ENCODE data around the gene LHFPL2. TPM values are rescaled to one million over a fixed set of nuclear protein-coding genes. Genes with fewer than 3 reads are reported as not detected.

The LHFPL2 gene
- total RNA-seq, 1 donor from 2014 or later: 40.6 TPM

DNA sequence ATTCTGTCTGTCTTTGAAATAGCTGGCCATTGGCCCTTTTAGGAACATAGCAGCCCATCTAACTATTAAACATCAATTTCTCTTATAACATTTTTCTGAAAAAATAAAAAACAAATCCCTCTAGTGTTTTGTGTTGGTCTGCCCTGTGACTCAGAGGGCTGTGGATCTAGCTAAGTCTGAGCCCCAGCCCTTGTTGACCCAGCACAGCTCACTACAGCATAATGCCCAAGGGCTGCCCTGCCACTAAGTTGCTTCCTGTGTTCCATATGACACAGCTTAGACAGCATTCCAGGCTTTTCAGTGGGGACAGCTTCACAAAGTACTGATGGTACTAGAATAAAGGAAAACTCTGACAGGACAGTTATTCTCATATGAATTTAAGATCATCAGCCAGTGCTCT, 152.2 kb downstream of the LHFPL2 start:
- no peak for TF ChIP-seq CTCF (IDR thresholded peaks at IDR 0.05)
- Histone ChIP-seq H3K4me3 (no peak overlapping the region), H3K36me3 (no peaks in the 10 kb centered on the region), H3K9me3 (no peaks in the 10 kb centered on the region), H3K27me3 (ENCODE audit: low read depth) (no peaks in the 10 kb centered on the region), H3K27ac (no peak overlapping the region), H3K4me1 (peaks cover 38% of the 10 kb centered on the region)
- intact Hi-C loops (cut with DNase I): no loop called here
- DNase-seq: no peak
- ATAC-seq: peak in 1 of 2 donors; percentile 51

GRCh38 chr5:78495800-78496199, 152.8 kb downstream of the LHFPL2 start:
- intact Hi-C loops (cut with DNase I): no loop called here
- ATAC-seq (no peak), DNase-seq (no peak)
- H3K4me3 ChIP-seq: no peak overlapping the region
- H3K4me1 ChIP-seq: peaks cover 36% of the 10 kb centered on the region
- no peak for TF ChIP-seq CTCF (IDR thresholded peaks at IDR 0.05)
- H3K27ac ChIP-seq: no peak overlapping the region
- no peaks in the 10 kb centered on the region for H3K27me3 ChIP-seq (ENCODE audit: low read depth)
- H3K36me3 ChIP-seq: no peaks in the 10 kb centered on the region
- no peaks in the 10 kb centered on the region for H3K9me3 ChIP-seq

GRCh38 chr5:78492650-78493049, 155.9 kb downstream of the LHFPL2 start:
- no peak for TF ChIP-seq CTCF (IDR thresholded peaks at IDR 0.05)
- ATAC-seq: no peak
- peaks cover 8% of the 10 kb centered on the region for H3K4me1 ChIP-seq
- no peak overlapping the region for H3K4me3 ChIP-seq
- intact Hi-C loops (cut with DNase I): no loop called here
- peaks cover 13% of the 10 kb centered on the region for H3K36me3 ChIP-seq
- H3K27me3 ChIP-seq (ENCODE audit: low read depth): no peaks in the 10 kb centered on the region
- H3K9me3 ChIP-seq: no peaks in the 10 kb centered on the region
- H3K27ac ChIP-seq: no peak overlapping the region
- DNase-seq: no peak

DNA sequence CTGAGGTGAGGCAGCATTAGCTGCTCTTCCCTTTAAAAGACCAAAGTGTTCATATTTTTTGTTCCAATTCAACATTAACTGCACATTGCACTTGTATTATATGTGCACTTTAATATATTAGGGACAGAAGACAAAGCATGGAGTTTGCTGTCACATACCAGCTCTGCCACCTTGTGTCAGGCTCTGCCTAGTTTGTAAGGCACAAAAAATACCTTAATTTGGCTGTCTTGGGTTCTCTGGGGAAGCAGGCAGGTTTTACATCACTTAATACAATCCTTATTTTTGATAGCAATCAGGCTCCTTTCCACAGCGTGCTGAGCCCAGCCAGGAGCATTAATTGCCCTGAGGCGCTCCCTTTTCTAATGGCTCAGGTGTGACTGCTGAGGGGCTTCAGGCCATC, 156.3 kb downstream of the LHFPL2 start:
- Histone ChIP-seq H3K4me3 (no peak overlapping the region), H3K27ac (no peak overlapping the region), H3K4me1 (peaks cover 8% of the 10 kb centered on the region), H3K27me3 (ENCODE audit: low read depth) (no peaks in the 10 kb centered on the region), H3K9me3 (no peaks in the 10 kb centered on the region), H3K36me3 (peaks cover 17% of the 10 kb centered on the region)
- TF ChIP-seq CTCF (IDR thresholded peaks at IDR 0.05): no peak
- no peak for ATAC-seq
- DNase-seq: no peak
- intact Hi-C loops (cut with DNase I): no loop called here

GRCh38 chr5:78490709-78491485, 157.7 kb downstream of the LHFPL2 start:
- ATAC-seq: no peak
- no peak for DNase-seq
- Histone ChIP-seq H3K9me3 (no peaks in the 10 kb centered on the region), H3K36me3 (peaks cover 28% of the 10 kb centered on the region), H3K4me3 (no peak overlapping the region), H3K27ac (no peak overlapping the region), H3K27me3 (ENCODE audit: low read depth) (no peaks in the 10 kb centered on the region), H3K4me1 (peaks cover 9% of the 10 kb centered on the region)
- TF ChIP-seq CTCF (IDR thresholded peaks at IDR 0.05): no peak
- intact Hi-C loops (cut with DNase I): no loop called here
